ENCODE results near the gene VWA3A.
"Not testable (repeated sequence)": the region's sequence is repeated elsewhere in the genome, so short reads cannot be mapped to it uniquely, and the experiment has no call there.

The VWA3A gene

GRCh38 chr16:22152316-22152715 is 60.0 kb downstream of the VWA3A start:
- TF ChIP-seq CTCF (IDR thresholded peaks at IDR 0.05) = no peak
- no peak for DNase-seq (ENCODE audit: low spot score)
- Histone ChIP-seq H3K27ac (no peak overlapping the region), H3K4me3 (no peak overlapping the region)

- not testable (repeated sequence) for H3K27ac ChIP-seq; DNase-seq (ENCODE audit: low spot score); H3K4me3 ChIP-seq
Measured at GRCh38 chr16:22153078-22153477, 60.7 kb downstream of the VWA3A start.

GRCh38 chr16:22161401-22161800 is 69.1 kb downstream of the VWA3A start:
- Histone ChIP-seq H3K27ac (no peak overlapping the region), H3K4me3 (no peak overlapping the region)
- no peak for TF ChIP-seq CTCF (IDR thresholded peaks at IDR 0.05)
- DNase-seq (ENCODE audit: low spot score) = no peak

- Histone ChIP-seq H3K4me3 (peak within 1 kb of the TSS; percentile 47), H3K27ac (no peak within 1 kb of the TSS)
- no peak for TF ChIP-seq CTCF (IDR thresholded peaks at IDR 0.05)
- no peak for DNase-seq (ENCODE audit: low spot score)
Measured at GRCh38 chr16:22161999-22162655, 69.8 kb downstream of the VWA3A start, which contains the start of gene SDR42E2. Gene SDR42E2, plus strand, starts transcription at chr16:22162506. Its CDS starts 3,077 bp downstream, at chr16:22165583.

GRCh38 chr16:22162656-22163009 is 70.3 kb downstream of the VWA3A start:
- peak overlapping the region; percentile 47 for H3K4me3 ChIP-seq

GRCh38 chr16:22163806-22164205 is 71.5 kb downstream of the VWA3A start:
- no peak overlapping the region for H3K27ac ChIP-seq
- no peak overlapping the region for H3K4me3 ChIP-seq
- no peak for DNase-seq (ENCODE audit: low spot score)
- no peak for TF ChIP-seq CTCF (IDR thresholded peaks at IDR 0.05)

More at GRCh38 chr16:22162656-22163009, 70.3 kb downstream of the VWA3A start:
- TF ChIP-seq CTCF (IDR thresholded peaks at IDR 0.05) = no peak
- no peak for DNase-seq (ENCODE audit: low spot score)
- no peak overlapping the region for H3K27ac ChIP-seq

GRCh38 chr16:22164482-22164881 is 72.1 kb downstream of the VWA3A start:
- no peak for DNase-seq (ENCODE audit: low spot score)
- H3K27ac ChIP-seq = no peak overlapping the region
- no peak for TF ChIP-seq CTCF (IDR thresholded peaks at IDR 0.05)

More at GRCh38 chr16:22164482-22164881, 72.1 kb downstream of the VWA3A start:
- H3K4me3 ChIP-seq = no peak overlapping the region
